Measurements from ENCODE around the gene CYGB. TPM values are rescaled to one million over a fixed set of nuclear protein-coding genes. Genes with fewer than 3 reads are reported as not detected.

Gene CYGB
- total and polyA plus RNA-seq, 2 of the 13 experiments (the other 11 are each of a cell fraction or from before 2014, with no cell fraction given) = 18.9 to 27.1 TPM

GRCh38 chr17:76529224-76530094 is 8.1 kb downstream of the CYGB start (continued):
- TF ChIP-seq, protein P1, sequence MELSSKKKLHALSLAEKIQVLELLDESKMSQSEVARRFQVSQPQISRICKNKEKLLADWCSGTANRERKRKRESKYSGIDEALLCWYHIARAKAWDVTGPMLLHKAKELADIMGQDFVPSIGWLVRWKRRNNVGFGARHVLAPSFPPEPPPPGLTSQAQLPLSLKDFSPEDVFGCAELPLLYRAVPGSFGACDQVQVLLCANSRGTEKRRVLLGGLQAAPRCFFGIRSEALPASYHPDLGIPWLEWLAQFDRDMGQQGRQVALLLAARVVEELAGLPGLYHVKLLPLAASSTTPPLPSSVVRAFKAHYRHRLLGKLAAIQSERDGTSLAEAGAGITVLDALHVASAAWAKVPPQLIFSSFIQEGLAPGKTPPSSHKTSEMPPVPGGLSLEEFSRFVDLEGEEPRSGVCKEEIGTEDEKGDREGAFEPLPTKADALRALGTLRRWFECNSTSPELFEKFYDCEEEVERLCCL (CRISPR knock-in tag; IDR thresholded peaks at IDR 0.05; ENCODE audit: borderline replicate concordance) = 0 out of 2 replicates have a peak, but pooled peaks have one; percentile 78
- TF ChIP-seq ZBTB8A (CRISPR knock-in tag; IDR thresholded peaks at IDR 0.05; ENCODE audit: borderline replicate concordance, low read depth) = no peak
- TF ChIP-seq MAFG (CRISPR knock-in tag; IDR thresholded peaks at IDR 0.05) = no peak
- peak; percentile 57; the same call in 1 of the 2 replicates for TF ChIP-seq ZBTB34 (CRISPR knock-in tag; IDR thresholded peaks at IDR 0.05)
- 0 out of 2 replicates have a peak, but pooled peaks have one; percentile 82 for TF ChIP-seq ZNF772 (CRISPR knock-in tag; IDR thresholded peaks at IDR 0.05)
- TF ChIP-seq NFATC3 (CRISPR knock-in tag; IDR thresholded peaks at IDR 0.05) = 0 out of 2 replicates have a peak, but pooled peaks have one; percentile 24
- no peak for TF ChIP-seq MAFK (conservative IDR thresholded peaks at IDR 0.05 in 1 of 2, IDR thresholded peaks at IDR 0.05 in 1 of 2; ENCODE audit: low read length in 2 of 2)
- no peak for TF ChIP-seq RERE (CRISPR knock-in tag; IDR thresholded peaks at IDR 0.05; ENCODE audit: low read depth)
- TF ChIP-seq ZMYM3 (CRISPR knock-in tag; IDR thresholded peaks at IDR 0.05) = peak; percentile 62; the same call in 1 of the 2 replicates
- TF ChIP-seq, protein P2, sequence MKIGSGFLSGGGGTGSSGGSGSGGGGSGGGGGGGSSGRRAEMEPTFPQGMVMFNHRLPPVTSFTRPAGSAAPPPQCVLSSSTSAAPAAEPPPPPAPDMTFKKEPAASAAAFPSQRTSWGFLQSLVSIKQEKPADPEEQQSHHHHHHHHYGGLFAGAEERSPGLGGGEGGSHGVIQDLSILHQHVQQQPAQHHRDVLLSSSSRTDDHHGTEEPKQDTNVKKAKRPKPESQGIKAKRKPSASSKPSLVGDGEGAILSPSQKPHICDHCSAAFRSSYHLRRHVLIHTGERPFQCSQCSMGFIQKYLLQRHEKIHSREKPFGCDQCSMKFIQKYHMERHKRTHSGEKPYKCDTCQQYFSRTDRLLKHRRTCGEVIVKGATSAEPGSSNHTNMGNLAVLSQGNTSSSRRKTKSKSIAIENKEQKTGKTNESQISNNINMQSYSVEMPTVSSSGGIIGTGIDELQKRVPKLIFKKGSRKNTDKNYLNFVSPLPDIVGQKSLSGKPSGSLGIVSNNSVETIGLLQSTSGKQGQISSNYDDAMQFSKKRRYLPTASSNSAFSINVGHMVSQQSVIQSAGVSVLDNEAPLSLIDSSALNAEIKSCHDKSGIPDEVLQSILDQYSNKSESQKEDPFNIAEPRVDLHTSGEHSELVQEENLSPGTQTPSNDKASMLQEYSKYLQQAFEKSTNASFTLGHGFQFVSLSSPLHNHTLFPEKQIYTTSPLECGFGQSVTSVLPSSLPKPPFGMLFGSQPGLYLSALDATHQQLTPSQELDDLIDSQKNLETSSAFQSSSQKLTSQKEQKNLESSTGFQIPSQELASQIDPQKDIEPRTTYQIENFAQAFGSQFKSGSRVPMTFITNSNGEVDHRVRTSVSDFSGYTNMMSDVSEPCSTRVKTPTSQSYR (CRISPR knock-in tag; IDR thresholded peaks at IDR 0.05; ENCODE audit: borderline replicate concordance) = peak; percentile 95
- TF ChIP-seq PRPF4 (IDR thresholded peaks at IDR 0.05; ENCODE audit: low read depth, low read length, poor library complexity, severe bottlenecking) = no peak
- peak; percentile 55 for TF ChIP-seq ZNF574 (CRISPR knock-in tag; IDR thresholded peaks at IDR 0.05)
- TF ChIP-seq ZNF24 (IDR thresholded peaks at IDR 0.05) = no peak
